Stimulated activated CD4-positive, alpha-beta T cell treated with anti-CD3 and anti-CD28 coated beads, Interleukin-12 subunit alpha, Interleukin-12 subunit beta, amount 100 ng/mL, for 24 hours (primary cell): ENCODE measurements around the gene MMAA.
"Not testable (repeated sequence)": the region's sequence is repeated elsewhere in the genome, so short reads cannot be mapped to it uniquely, and the experiment has no call there.

Experiments used
- DNase-seq, 2 experiments: peaks; one replicate each; pipeline ENCODE4 v3.0.0-alpha.2; 2020; ENCODE audit warnings: low read depth in 2 of 2

Gene MMAA

DNA sequence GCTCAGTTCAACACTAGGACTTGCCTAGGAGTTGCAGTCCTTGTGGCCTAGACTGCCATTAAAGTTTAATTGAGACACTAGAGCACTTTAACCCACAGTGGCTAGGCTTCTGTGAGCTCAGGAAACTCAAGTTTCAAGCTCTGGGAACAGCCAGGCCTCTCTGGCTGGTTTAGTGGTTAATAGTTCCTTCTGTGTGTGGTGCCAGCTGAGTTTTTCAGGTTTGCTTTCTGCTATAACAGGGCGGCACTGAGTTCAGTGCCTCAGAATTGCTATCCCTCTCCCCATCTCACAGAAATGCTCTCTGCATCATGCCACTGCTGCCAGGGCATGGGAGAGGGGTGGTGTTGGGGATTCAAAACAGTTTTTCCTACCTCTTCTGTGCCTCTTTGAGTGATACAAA lies 15.9 kb downstream of the MMAA start:
- DNase-seq = no peak

DNA sequence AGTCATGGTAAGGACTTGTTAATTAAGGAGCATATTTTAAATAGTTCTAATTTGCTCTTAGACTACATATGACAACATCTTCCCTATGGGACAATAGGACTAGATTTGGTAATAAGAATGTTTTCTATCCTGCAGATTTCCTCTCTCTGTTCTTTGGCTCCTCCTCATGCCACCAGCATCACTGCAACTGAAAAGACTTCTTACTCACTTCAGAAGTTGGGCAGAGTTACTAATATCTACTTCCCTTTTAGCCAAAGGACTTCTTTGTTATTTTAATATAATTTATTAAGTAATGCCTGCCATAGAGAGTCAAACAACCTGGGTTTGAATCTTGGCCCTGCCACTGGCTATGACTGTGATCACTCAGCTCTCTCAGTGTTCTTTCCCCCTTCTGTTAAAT lies 16.4 kb downstream of the MMAA start:
- DNase-seq = no peak

DNA sequence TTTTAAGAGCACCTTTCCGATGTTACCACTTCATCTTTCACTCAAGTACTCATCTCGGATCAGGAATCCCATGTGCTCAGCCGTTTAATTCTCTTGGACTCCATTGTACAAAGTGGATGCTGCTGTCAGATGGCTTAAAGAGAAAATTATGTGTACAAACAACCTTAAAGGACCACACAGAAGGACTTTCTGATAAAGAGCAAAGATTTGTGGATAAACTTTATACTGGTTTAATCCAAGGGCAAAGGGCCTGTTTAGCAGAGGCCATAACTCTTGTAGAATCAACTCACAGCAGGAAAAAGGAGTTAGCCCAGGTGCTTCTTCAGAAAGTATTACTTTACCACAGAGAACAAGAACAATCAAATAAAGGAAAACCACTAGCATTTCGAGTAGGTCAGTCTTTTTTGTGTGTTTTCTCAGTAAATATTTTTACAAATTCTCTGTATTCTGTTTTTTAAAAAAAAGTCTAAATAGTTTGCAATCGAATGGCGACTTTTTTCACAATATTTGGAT lies 20.1 kb downstream of the MMAA start:
- DNase-seq = no peak

DNA sequence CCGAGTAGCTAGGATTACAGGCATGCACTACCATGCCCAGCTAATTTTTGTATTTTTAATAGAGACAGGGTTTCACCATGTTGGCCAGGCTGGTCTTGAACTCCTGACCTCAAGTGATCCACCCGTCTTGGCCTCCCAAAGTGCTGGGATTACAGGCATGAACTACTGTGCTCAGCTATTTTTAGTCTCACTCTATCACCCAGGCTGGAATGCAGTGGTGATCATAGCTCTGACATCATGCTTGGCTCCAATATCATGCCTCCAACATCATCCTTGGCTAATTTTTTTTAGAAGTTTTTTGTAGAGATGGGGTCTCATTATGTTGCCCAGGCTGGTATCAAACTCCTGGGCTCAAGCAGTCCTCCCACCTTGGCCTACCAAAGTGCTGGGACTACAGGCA lies 21.1 kb downstream of the MMAA start:
- not testable (repeated sequence) for DNase-seq

DNA sequence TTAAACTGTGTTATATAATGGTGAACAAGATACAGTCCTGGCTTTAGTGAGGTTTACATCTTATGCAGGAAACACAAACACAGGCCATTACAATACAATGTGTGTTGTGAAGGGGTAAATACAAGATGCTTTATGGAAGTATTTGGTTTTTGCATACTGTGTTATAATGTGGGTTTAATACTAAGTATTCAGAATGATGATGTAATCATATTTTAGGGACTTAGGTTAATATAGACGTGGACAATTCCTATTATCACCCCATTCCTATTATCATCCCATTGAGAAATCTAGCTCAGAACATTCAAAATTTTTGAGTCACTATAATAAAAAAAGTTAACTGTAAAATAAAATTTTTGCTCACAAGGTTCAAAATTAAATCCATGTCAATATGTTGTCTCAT lies 24.1 kb downstream of the MMAA start:
- DNase-seq = no peak

DNA sequence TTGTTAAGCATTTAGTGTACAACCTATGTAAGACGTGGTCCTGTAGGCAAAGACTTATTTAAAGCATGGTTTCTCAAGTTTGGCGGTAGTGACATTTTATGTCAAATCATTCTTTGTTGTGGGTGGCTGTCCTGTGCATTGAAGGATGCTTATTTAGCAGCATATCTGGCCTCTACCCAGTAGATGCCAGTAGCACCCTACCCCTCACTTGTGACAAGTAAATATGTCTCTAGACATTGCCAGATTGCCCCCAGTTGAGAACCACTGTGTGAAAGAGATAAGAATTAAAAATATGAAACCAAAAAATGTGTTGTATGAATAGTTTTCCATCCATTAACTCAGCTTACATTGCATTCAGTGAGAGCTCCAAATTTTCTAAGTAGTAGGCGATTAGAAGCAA lies 25.5 kb downstream of the MMAA start:
- DNase-seq = no peak

DNA sequence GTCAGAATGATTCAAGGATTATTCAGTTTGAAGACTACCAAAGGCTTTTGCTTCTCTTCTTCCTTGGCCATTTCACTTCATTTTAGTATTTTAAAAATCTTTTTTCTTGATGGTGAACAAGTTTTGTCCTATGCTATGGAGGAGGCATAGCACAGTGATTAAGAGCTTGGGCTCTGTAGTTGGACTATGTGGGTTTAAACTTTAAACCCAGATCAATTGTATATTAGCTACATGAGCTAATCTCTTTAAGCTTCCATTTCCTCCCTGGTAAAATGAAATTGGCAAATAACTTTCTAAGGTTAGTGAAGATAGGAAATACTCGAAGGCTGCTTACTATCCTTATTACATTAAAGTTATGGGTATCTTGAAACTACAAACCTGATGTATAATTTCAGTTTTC lies 37.0 kb downstream of the MMAA start:
- DNase-seq = no peak

DNA sequence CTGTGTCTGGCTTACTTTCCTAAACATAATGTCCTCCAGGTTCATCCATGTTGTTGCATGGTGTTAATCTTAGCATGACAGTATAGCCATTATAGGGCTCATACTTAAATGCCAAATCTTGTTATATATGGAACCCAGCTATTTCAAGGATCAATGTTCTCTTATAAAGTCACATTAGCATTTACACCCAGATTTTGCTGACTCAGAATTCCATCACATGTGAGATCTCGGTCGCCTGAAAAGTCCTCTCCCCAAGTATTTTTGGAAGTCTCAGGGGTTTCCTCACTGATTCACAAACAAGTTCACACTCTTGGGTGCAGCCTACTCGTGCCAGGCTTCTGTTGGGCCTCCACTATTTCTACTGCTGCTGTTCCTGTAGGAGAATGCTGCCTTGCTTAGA lies 40.9 kb downstream of the MMAA start:
- no peak for DNase-seq

DNA sequence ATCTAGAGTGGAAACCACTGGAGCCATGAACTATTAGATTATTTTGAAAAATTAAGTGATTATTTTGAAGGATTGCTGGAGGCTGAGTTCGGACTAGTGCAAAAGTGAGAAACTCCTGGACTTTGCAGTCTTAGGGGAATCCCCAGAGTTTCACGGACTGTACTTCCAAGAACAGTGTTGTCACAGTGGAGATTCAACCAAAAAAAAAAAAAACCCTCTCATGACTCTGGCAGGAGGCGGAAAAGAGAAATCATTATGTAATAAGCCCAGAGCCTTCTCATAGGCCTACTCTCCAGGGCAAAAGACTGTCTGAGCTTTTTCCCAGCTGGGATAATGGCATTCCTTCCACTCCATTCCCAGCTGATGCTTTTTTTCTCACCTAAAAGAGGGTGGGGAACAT lies 44.0 kb downstream of the MMAA start:
- no peak for DNase-seq

DNA sequence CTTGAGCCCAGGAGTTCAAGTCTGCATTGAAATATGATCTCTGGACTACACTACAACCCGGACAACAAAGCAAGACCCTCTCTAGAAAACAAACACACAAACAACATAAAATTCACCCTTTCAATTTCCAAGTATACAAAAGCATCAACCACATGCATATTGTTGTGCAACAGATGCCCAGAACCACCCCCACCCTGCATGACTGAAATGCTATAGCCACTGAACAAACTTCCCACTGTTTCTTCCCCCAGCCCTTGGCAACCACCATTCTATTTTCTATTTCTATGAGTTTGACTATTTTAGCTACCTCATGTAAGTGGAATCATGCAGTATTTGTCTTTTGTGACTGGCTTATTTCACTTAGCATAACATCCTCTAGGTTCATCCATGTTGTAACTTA lies 46.6 kb downstream of the MMAA start:
- DNase-seq = no peak

DNA sequence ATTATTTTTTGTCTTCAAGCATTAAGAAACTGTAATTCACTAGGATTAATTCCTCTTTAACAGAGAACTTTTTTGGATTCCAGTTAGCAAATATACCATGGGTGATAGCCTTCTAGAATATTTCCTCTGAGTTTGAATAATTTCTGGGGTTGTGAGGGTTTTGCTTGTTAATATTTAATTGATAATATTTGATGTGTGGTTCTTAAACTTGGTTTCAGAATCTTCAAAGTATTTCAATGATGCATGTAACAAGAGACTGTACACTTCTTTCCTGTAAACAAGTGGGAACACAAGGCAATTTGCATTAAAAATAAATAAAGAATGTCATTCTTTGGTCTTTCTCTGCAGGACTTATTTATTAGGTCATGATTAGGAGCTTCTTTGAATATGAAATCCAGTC lies 51.2 kb downstream of the MMAA start:
- no peak for DNase-seq

DNA sequence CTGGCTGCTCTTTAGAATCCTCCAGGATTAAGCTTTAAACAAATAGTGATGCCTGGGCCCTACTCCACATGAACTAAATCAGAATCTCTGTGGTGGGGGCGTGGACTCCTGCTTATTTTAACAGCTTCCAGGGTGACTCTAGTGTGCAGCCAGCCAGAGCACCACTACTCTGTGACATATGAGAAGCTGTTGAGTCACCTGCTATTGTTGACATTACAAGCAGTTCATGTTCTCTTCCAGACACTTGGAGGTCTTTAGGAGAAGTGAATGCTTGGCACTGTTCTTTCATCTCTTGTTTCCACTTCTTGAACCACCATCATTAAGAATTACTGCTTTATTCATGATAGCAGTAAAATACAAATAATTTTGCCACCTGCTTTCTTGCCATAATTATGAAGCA lies 60.3 kb downstream of the MMAA start:
- no peak for DNase-seq

DNA sequence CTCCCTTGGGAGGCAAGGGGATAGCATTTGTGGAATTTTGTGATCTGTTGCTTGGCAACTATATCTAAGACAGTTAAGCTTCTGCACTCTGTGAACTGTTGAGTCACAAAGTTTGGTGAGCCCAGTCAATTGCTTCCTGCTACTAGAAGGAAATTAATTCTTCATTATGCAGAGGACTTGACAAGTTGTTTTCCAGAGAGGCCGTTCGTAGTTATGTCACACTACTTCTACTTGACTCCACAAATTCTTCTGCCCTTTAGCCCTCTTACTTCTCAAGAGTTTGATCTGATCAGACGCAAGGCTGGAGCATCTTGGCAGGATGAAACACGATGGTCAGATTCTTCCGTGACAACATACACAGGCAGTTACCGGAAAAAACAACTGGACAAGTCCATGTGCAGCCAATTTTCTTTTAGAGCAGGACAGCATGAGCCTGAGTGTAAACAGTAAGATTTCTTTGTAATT lies 60.8 kb downstream of the MMAA start, which contains the start of gene C4orf51:
C4orf51 (plus strand) TSS at position 156 of the 465 bp plus-strand sequence; CDS start at position 214, 58 bp downstream.
- DNase-seq = no peak

DNA sequence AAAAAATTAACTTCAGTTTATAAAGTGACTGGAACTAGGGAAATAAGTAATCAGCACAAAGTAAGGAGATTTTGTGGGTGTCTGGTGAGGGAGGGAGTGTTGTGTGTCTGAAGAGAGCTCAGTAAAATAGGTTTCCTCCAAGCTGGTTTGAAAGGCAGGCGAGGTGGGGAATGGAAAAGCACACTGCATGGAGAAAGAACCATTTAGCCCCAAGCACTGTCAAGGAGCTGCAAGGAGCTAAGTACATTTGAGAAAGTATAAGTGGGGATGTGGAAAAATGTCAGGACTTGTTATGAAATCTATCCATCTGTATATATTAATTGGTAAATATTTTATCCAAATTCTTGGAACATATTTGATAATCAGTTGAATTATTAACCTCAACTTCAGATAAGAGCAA lies 61.7 kb downstream of the MMAA start:
- no peak for DNase-seq

DNA sequence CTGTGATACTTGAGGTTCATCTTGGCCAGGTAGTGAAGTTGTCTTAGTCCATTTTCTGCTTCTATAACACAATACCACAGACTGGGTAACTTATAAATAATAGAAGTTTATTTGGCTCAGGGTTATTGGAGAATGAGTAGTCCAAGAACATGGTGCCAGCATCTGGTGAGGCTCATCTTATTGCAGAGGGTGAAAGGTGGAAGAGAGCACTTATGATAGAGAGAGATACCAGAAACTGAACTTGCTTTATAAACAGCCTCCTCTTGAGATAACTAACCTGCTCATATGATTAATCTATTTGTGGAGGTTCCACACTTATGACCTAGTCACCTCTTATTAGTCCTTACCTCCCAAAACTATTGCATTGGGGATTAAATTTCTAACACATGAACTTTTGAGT lies 62.3 kb downstream of the MMAA start:
- no peak for DNase-seq

DNA sequence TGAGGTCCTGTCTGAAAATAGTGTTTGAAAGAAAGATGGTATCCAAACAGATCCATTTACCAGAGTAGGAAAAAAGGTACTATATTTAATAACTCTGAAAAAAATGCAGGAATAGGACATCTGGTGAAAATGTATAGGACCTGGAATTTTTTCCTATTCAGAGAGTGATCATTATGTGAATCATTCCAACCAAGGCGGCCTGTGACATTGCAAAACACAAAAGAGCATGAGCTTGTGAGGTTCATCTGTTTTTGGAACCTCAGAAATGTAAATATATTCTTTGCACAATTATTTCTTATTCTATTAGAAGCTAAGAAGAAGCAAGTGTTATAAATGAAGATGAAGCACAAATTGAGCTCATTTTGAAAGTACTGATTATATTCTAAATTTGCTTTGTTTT lies 62.8 kb downstream of the MMAA start:
- no peak for DNase-seq

DNA sequence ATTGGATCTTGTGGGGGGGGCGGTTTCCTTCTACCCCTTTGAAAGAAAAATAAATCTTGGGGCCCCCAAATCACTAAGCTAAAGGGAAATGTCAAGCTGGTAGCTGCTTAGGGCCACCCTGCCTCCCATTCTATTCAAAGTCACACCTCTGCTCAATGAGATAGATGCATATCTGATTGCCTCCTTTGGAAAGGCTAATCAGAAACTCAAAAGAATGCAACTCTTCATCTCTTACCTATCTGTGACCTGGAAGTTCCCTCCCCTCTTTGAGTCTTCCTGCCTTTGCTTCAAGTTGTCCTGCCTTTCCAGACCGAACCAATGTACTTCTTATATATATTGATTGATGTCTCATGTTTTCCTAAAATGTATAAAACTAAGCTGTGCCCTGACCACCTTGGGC lies 67.8 kb downstream of the MMAA start:
- DNase-seq = no peak

DNA sequence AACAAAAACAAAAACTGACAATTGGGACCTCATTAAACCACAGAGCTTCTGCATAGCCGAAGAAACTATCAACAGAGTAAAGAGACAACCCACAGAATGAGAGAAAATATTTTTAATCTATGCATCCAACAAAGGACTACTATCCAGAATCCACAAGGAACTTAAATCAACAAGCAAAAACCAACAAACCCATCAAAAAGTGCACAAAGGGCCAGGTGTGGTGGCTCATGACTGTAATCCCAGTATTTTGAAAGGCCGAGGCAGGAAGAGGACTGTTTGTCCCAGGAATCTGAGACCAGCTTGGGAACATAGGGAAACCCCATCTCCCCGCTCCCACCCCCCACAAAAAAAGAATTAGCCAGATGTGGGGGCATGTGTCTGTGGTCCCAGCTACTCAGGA lies 71.4 kb downstream of the MMAA start:
- DNase-seq = no peak

DNA sequence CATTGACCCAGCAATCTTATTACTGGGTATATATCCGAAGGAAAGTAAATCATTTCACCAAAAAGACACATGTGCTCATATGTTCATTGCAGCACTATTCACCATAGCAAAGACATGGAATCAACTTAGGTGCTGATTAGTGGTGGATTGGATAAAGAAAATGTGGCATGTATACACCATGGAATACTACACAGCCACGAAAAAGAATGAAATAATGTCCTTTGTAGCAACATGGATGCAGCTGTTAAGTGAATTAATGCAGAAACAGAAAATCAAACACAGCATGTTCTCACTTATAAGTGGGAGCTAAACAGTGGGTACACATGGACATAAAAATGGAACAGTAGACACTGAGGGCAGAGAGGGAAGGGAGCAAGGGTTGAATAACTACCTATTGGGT lies 72.2 kb downstream of the MMAA start:
- not testable (repeated sequence) for DNase-seq

DNA sequence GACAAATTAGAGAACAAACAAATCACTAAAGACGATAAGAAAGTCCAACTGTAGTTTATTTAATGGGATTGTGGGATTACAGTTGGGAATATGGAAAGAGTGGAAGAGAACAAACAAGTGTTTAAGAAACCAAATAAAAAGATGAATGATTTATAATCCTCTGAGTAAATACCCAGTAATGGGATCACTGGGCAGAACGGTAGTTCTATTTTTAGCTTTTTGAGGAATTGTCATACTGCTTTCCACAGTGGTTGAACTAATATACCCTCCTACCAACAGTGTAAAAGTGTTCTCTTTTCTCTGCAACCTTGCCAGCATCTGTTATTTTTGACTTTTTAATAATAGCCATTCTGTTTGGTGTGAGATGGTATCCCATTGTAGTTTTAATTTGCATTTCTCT lies 75.7 kb downstream of the MMAA start:
- no peak for DNase-seq

DNA sequence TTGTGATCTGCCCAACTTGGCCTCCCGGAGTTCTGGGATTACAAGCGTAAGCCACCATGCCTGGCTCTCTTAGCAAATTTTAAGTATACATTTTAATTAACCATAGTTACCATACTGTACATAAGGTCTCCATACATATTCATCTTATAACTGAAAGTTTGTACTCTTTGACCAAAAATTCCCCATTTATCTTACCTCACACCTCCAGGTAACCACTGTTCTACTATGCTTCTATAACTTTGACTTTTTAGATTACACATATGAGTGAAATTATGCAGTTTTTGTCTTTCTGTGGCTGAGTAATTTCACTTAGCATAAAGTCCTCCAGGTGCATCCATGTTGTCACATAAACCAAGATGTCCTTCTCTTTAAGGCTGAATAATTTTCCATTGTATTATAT lies 78.1 kb downstream of the MMAA start:
- DNase-seq = no peak

DNA sequence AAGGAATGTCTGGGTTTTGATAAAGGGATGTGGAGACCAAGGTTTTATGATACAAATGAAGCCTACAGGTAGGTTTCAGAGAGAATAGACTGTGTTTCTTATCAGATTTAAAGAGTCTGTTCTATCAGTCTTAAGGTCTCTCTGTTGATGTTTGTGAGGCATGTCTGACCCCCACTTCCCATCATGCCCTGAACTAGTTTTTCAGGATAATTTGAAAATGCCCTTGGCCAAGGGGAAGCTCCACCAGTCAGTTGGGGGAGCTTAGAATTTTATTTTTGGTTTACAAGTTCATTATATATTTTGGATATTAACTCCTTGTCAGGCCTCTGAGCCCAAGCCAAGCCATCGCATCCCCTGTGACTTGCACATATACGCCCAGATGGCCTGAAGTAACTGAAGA lies 79.3 kb downstream of the MMAA start:
- no peak for DNase-seq

DNA sequence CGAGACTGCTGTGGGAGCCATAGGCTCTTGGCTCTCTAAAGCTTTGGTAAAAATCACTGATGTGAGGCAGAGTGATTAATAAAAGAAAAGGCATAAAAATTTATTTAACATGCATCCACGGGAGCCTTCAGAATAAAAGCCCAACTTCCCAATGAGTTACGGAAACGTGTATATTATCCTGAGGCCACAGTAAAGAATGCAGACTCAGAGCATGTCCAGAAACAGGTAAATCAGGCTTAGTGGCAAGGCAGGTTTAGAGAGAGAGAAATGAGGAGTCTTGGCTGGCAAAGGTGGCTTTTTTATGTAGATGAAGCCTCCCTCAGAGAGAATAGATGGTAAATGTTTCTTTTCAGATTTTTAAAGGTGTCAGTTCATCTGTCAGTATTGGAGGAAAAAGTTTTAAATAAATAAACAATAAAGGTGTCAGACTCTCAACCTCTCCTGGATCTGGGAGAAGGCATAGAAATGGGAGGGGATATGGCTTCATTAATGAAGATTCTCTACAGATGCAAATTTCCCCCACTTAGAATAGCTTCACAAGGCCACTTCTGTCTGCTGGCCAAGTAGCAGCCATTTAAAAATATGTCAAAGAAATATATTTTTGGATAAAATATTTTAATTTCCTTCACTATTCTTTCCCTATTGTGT lies 84.8 kb downstream of the MMAA start:
- no peak for DNase-seq

DNA sequence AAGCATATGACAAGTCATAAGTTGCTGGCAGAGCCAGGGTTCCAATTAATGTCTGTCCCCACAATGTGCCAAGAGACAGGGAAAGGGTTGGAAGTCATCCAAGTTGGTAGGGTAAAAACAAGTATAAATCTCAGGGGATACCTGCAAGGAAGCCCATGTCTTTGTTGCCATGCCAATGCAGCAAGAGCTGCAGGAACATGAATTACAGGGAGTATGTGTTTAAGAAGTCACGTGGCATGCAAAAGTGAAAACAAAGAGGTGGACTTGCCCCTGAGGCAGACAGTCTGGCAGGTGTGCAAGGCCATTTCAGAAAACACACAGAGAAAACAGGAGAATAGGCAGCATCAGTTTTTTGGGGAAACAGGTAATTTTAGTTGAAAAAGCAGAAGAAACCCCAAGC lies 90.2 kb downstream of the MMAA start:
- no peak for DNase-seq
